BE2C (cell line): Measurements from ENCODE around the gene GRIK1.

ENCODE experiments used
- DNase-seq: peaks from one replicate; pipeline ENCODE4 v3.0.0-alpha.2; 2020
- H3K27me3 ChIP-seq: fragments of 250-450 bp; sonication (Bioruptor Pico); 2 replicates; pipeline ENCODE4 v1.5.1; 2020; ENCODE audit warnings: mild to moderate bottlenecking
- H3K36me3 ChIP-seq: fragments of 250-450 bp; sonication (Bioruptor Pico); 2 replicates; pipeline ENCODE4 v1.5.1; 2020; ENCODE audit warnings: mild to moderate bottlenecking
- H3K4me1 ChIP-seq: fragments of 250-450 bp; sonication (Bioruptor Pico); 2 replicates; pipeline ENCODE4 v1.5.1; 2020
- H3K4me3 ChIP-seq: 2 replicates; pipeline ENCODE4 v1.5.1; 2011; ENCODE audit warnings: low read depth, low read length
- H3K9me3 ChIP-seq: fragments of 250-450 bp; sonication (Bioruptor Pico); 2 replicates; pipeline ENCODE4 v1.5.1; 2020
- CTCF ChIP-seq: IDR thresholded peaks from 2 replicates; pipeline ENCODE4 v1.5.1; 2012; ENCODE audit warnings: mild to moderate bottlenecking, low read depth, low read length

The GRIK1 gene

GRCh38 chr21:29669416-29669815 is 270.4 kb downstream of the GRIK1 start:
- DNase-seq = no peak
- Histone ChIP-seq H3K4me1 (no peaks in the 10 kb centered on the region), H3K27me3 (no peaks in the 10 kb centered on the region), H3K36me3 (no peaks in the 10 kb centered on the region), H3K9me3 (no peaks in the 10 kb centered on the region), H3K4me3 (no peak overlapping the region)
- TF ChIP-seq CTCF = no peak

- Histone ChIP-seq H3K27me3 (no peaks in the 10 kb centered on the region), H3K9me3 (no peaks in the 10 kb centered on the region), H3K4me3 (no peak overlapping the region), H3K4me1 (no peaks in the 10 kb centered on the region), H3K36me3 (no peaks in the 10 kb centered on the region)
- no peak for TF ChIP-seq CTCF
- no peak for DNase-seq
Measured at GRCh38 chr21:29667651-29668050, 272.1 kb downstream of the GRIK1 start.

- no peaks in the 10 kb centered on the region for H3K9me3 ChIP-seq
- H3K27me3 ChIP-seq = no peaks in the 10 kb centered on the region
- H3K36me3 ChIP-seq = no peaks in the 10 kb centered on the region
- DNase-seq = no peak
- no peak overlapping the region for H3K4me3 ChIP-seq
- no peaks in the 10 kb centered on the region for H3K4me1 ChIP-seq
- no peak for TF ChIP-seq CTCF
Measured at GRCh38 chr21:29664615-29665014, 275.2 kb downstream of the GRIK1 start.

GRCh38 chr21:29661672-29662442 is 277.9 kb downstream of the GRIK1 start:
- no peak for TF ChIP-seq CTCF
- Histone ChIP-seq H3K9me3 (no peaks in the 10 kb centered on the region), H3K4me1 (no peaks in the 10 kb centered on the region), H3K4me3 (no peak overlapping the region), H3K36me3 (no peaks in the 10 kb centered on the region), H3K27me3 (no peaks in the 10 kb centered on the region)
- DNase-seq = no peak

GRCh38 chr21:29660047-29660720 is 279.6 kb downstream of the GRIK1 start:
- DNase-seq = no peak
- no peaks in the 10 kb centered on the region for H3K4me1 ChIP-seq
- no peak for TF ChIP-seq CTCF
- H3K4me3 ChIP-seq = no peak overlapping the region
- H3K36me3 ChIP-seq = no peaks in the 10 kb centered on the region
- no peaks in the 10 kb centered on the region for H3K27me3 ChIP-seq
- no peaks in the 10 kb centered on the region for H3K9me3 ChIP-seq

- no peak for TF ChIP-seq CTCF
- DNase-seq = no peak
- Histone ChIP-seq H3K9me3 (no peaks in the 10 kb centered on the region), H3K4me1 (no peaks in the 10 kb centered on the region), H3K36me3 (no peaks in the 10 kb centered on the region), H3K4me3 (no peak overlapping the region), H3K27me3 (no peaks in the 10 kb centered on the region)
Measured at GRCh38 chr21:29658934-29659203, 280.9 kb downstream of the GRIK1 start.
